A549 (cell line): ENCODE measurements around the gene ADARB2. TPM values are rescaled to one million over a fixed set of nuclear protein-coding genes. Genes with fewer than 3 reads are reported as not detected.

Source experiments
- ATAC-seq, 2 experiments: fragments of 200-7000 bp in 1 of 2; fragments of >200 bp in 1 of 2; cut with Nextera tagmentation in 1 of 2; cut with Tn5 transposase in 1 of 2; 3 replicates each; pipeline versions ENCODE4 v1.8.0 to v1.9.1; 2018 to 2020; ENCODE audit warnings: mild to moderate bottlenecking in 1 of 2, moderate library complexity in 1 of 2
- CTCF ChIA-PET: fragments of 300-600 bp; sonication (Branson Sonifier 250); formaldehyde crosslinking; extraction: SDS; loops from one replicate; lab custom pipeline; 2021; ENCODE audit warnings: antibody characterized with exemption, inconsistent platforms; lab: Yijun Ruan, JAX
- POLR2A ChIA-PET: fragments of 350-600 bp; formaldehyde crosslinking; extraction: SDS; loops from one replicate; lab custom pipeline; 2021; ENCODE audit warnings: antibody characterized with exemption, inconsistent platforms; lab: Yijun Ruan, JAX
- DNase-seq, 2 experiments: peaks; one replicate each; pipeline versions ENCODE4 v3.0.0 to v3.0.0-alpha.2; 2011 to 2016; ENCODE audit warnings: low read depth in 1 of 2, low spot score in 1 of 2
- FAIRE-seq: peaks from 2 replicates; lab custom pipeline; 2011; peaks lifted over from hg19 to GRCh38; lab: Jason Lieb, UNC
- H3K27ac ChIP-seq, 2 experiments: fragments of >200 bp; sonication (Bioruptor Twin); formaldehyde crosslinking; 3 replicates each; pipeline ENCODE4 v1.5.1; 2016 to 2017
- H3K4me1 ChIP-seq: fragments of >200 bp; sonication (Bioruptor Twin); formaldehyde crosslinking; 3 replicates; pipeline ENCODE4 v1.6.1; 2016
- H3K4me2 ChIP-seq: fragments of >200 bp; sonication (Bioruptor Twin); formaldehyde crosslinking; 3 replicates; pipeline ENCODE4 v1.6.1; 2016
- H3K4me3 ChIP-seq: fragments of >200 bp; sonication (Bioruptor Twin); formaldehyde crosslinking; 3 replicates; pipeline ENCODE4 v1.5.1; 2016
- H3K9me3 ChIP-seq: fragments of >200 bp; sonication (Bioruptor Twin); formaldehyde crosslinking; 3 replicates; pipeline ENCODE4 v1.6.1; 2016
- ATOH8 ChIP-seq: fragments of 250-450 bp; sonication (Bioruptor Pico); IDR thresholded peaks from 2 replicates; pipeline ENCODE4 v1.5.0; 2020; ENCODE audit warnings: low read depth, mild to moderate bottlenecking, moderate library complexity
- BHLHE40 ChIP-seq: IDR thresholded peaks from 2 replicates; pipeline ENCODE4 v1.6.1; 2012; ENCODE audit warnings: low read depth, low read length, inconsistent platforms
- CBX2 ChIP-seq: fragments of 200-600 bp; sonication (generic); IDR thresholded peaks from 2 replicates; pipeline ENCODE4 v1.6.1; 2016; ENCODE audit warnings: low read depth, mild to moderate bottlenecking, borderline replicate concordance
- CBX8 ChIP-seq: fragments of 200-600 bp; sonication (generic); IDR thresholded peaks from 2 replicates; pipeline ENCODE4 v1.6.1; 2016
- CHD4 ChIP-seq: fragments of 200-600 bp; sonication (generic); IDR thresholded peaks from 2 replicates; pipeline ENCODE4 v1.6.1; 2016; ENCODE audit warnings: antibody characterized with exemption, mild to moderate bottlenecking, borderline replicate concordance
- CTCF ChIP-seq: fragments of >200 bp; sonication (Bioruptor Twin); formaldehyde crosslinking; IDR thresholded peaks from 3 replicates; pipeline ENCODE4 v1.5.1; 2016
- EHF ChIP-seq: fragments of 250-450 bp; sonication (Bioruptor Pico); IDR thresholded peaks from 2 replicates; pipeline ENCODE4 v1.5.0; 2020; ENCODE audit warnings: mild to moderate bottlenecking
- ELK1 ChIP-seq: fragments of 150-350 bp; IDR thresholded peaks from 2 replicates; pipeline ENCODE4 v1.6.1; 2014; ENCODE audit warnings: low read depth, mild to moderate bottlenecking, low read length
- ESRRA ChIP-seq: fragments of 150-350 bp; IDR thresholded peaks from 2 replicates; pipeline ENCODE4 v1.6.1; 2014; ENCODE audit warnings: mild to moderate bottlenecking, low read length, borderline replicate concordance
- FOSL2 ChIP-seq, 2 experiments: fragments of 450-650 bp in 1 of 2; fragments of >200 bp in 1 of 2; sonication (Bioruptor Twin) in 1 of 2; formaldehyde crosslinking; IDR thresholded peaks; 2 replicates each; pipeline versions ENCODE4 v1.5.0 to v1.6.1; 2016 to 2020; ENCODE audit warnings: mild to moderate bottlenecking in 1 of 2, moderate library complexity in 1 of 2
- FOXS1 ChIP-seq: fragments of 250-450 bp; sonication (Bioruptor Pico); IDR thresholded peaks from 2 replicates; pipeline ENCODE4 v1.5.0; 2020; ENCODE audit warnings: mild to moderate bottlenecking, moderate library complexity
- GATA3 ChIP-seq: IDR thresholded peaks from 2 replicates; pipeline ENCODE4 v1.6.1; 2012; ENCODE audit warnings: borderline replicate concordance
- HDAC2 ChIP-seq: fragments of 200-600 bp; sonication (generic); IDR thresholded peaks from 2 replicates; pipeline ENCODE4 v1.6.1; 2016
- HMGXB4 ChIP-seq: fragments of 250-450 bp; sonication (Bioruptor Pico); IDR thresholded peaks from 2 replicates; pipeline ENCODE4 v1.5.0; 2021; ENCODE audit warnings: mild to moderate bottlenecking, moderate library complexity, borderline replicate concordance
- JUN ChIP-seq, 2 experiments: fragments of >200 bp; sonication (Bioruptor Twin); formaldehyde crosslinking; IDR thresholded peaks; 2 replicates in 1 of 2; 3 replicates in 1 of 2; pipeline ENCODE4 v1.6.1; 2016 to 2017
- JUNB ChIP-seq: fragments of >200 bp; sonication (Bioruptor Twin); formaldehyde crosslinking; IDR thresholded peaks from 2 replicates; pipeline ENCODE4 v1.6.1; 2016
- KDM5A ChIP-seq: fragments of 200-600 bp; sonication (generic); IDR thresholded peaks from 2 replicates; pipeline ENCODE4 v1.6.1; 2016; ENCODE audit warnings: antibody characterized with exemption, mild to moderate bottlenecking
- MAFK ChIP-seq: fragments of 450-650 bp; IDR thresholded peaks from 2 replicates; pipeline ENCODE4 v1.6.1; 2014; ENCODE audit not compliant: partially characterized antibody
- MYC ChIP-seq: IDR thresholded peaks from 2 replicates; pipeline ENCODE4 v1.6.1; 2012; ENCODE audit warnings: mild to moderate bottlenecking, inconsistent platforms, low read length, improper control_type of control experiment, borderline replicate concordance
- NR3C1 ChIP-seq: fragments of >200 bp; sonication (Bioruptor Twin); formaldehyde crosslinking; IDR thresholded peaks from 3 replicates; pipeline ENCODE4 v1.6.1; 2017
- POLR2A ChIP-seq: IDR thresholded peaks from 2 replicates; pipeline ENCODE4 v1.6.1; 2012; ENCODE audit warnings: mild to moderate bottlenecking, low read length
- POLR2AphosphoS2 ChIP-seq: conservative IDR thresholded peaks from 2 replicates; pipeline ENCODE4 v1.6.1; 2012; ENCODE audit warnings: low read length, improper control_type of control experiment, inconsistent platforms
- RAD21 ChIP-seq, 2 experiments: fragments of >200 bp in 1 of 2; sonication (Bioruptor Twin) in 1 of 2; formaldehyde crosslinking in 1 of 2; IDR thresholded peaks in 1 of 2; conservative IDR thresholded peaks in 1 of 2; 2 replicates in 1 of 2; 3 replicates in 1 of 2; pipeline ENCODE4 v1.6.1; 2012 to 2018; ENCODE audit warnings: inconsistent platforms in 1 of 2
- RARB ChIP-seq: fragments of 250-450 bp; sonication (Bioruptor Pico); IDR thresholded peaks from 2 replicates; pipeline ENCODE4 v1.8.0; 2021; ENCODE audit warnings: mild to moderate bottlenecking, moderate library complexity
- RCOR1 ChIP-seq: fragments of 150-350 bp; IDR thresholded peaks from 2 replicates; pipeline ENCODE4 v1.6.1; 2014; ENCODE audit warnings: antibody characterized with exemption, low read length, low read depth
- REST ChIP-seq: fragments of 200-600 bp; sonication (generic); IDR thresholded peaks from 2 replicates; pipeline ENCODE4 v1.6.1; 2016; ENCODE audit warnings: antibody characterized with exemption, mild to moderate bottlenecking, moderate library complexity
- RNF2 ChIP-seq: fragments of 200-600 bp; sonication (generic); IDR thresholded peaks from 2 replicates; pipeline ENCODE4 v1.6.1; 2016; ENCODE audit warnings: low read depth, mild to moderate bottlenecking, antibody characterized with exemption, moderate library complexity, borderline replicate concordance
- SMC3 ChIP-seq: fragments of >200 bp; sonication (Bioruptor Twin); formaldehyde crosslinking; IDR thresholded peaks from 3 replicates; pipeline ENCODE4 v1.6.1; 2018; ENCODE audit warnings: inconsistent platforms
- WGBS: methylation state at CpG from one replicate; pipeline ENCODE4 v1.1.6; 2017; ENCODE audit errors: missing lambda C conversion rate; 5-methylcytosine and 5-hydroxymethylcytosine counted together
- polyA plus RNA-seq, 4 experiments: library from polyadenylated mRNA; depleted of rRNA in 3 of 4; stranded (reverse); fragments of >200 nt; fragmentation: RNase III in 1 of 4; extraction: RNeasy Plus Mini Kit Qiagen cat#74134 plus additional on column Dnase treatment in 1 of 4; gene quantifications; 2 replicates in 3 of 4; 3 replicates in 1 of 4; pipeline ENCODE4 v1.2.3, GENCODE V29; 2011 to 2017

ADARB2 gene
- polyA plus RNA-seq, 2 of the 4 experiments (the other 2 are of a cell fraction): not detected

GRCh38 chr10:1384026-1384425 is 353.3 kb downstream of the ADARB2 start:
- CTCF ChIA-PET: no interaction called here
- no peak overlapping the region for H3K27ac ChIP-seq
- ATAC-seq: no peak
- no peak for TF ChIP-seq GATA3
- TF ChIP-seq ELK1: no peak
- no peak for TF ChIP-seq CBX2
- no peak for TF ChIP-seq REST
- no peak for TF ChIP-seq EHF (CRISPR knock-in tag)
- TF ChIP-seq POLR2A: no peak
- no peak for TF ChIP-seq HMGXB4 (CRISPR knock-in tag)
- no peak for TF ChIP-seq RARB (CRISPR knock-in tag)
- no peak for TF ChIP-seq RAD21 (conservative IDR thresholded peaks at IDR 0.05 in 1 of 2, IDR thresholded peaks at IDR 0.05 in 1 of 2)
- no peak for TF ChIP-seq JUNB
- no peak for TF ChIP-seq HDAC2
- TF ChIP-seq FOXS1: no peak
- TF ChIP-seq POLR2AphosphoS2: no peak
- TF ChIP-seq MAFK: no peak
- no peak for TF ChIP-seq NR3C1
- no peak overlapping the region for H3K4me2 ChIP-seq
- H3K9me3 ChIP-seq: peaks cover 9% of the 10 kb centered on the region; the same call in 1 of the 3 replicates
- no peak for FAIRE-seq
- no peaks in the 10 kb centered on the region for H3K4me1 ChIP-seq
- DNase-seq: no peak
- WGBS: 18% methylated on average over 5 of the region's 5 CpGs
- no peak overlapping the region for H3K4me3 ChIP-seq
- POLR2A ChIA-PET: no interaction called here

- no peak overlapping the region for H3K4me3 ChIP-seq
- H3K9me3 ChIP-seq: peaks cover 9% of the 10 kb centered on the region; the same call in 1 of the 3 replicates
- ChIA-PET POLR2A (no interaction called here), CTCF (no interaction called here)
- FAIRE-seq: no peak
- H3K4me1 ChIP-seq: no peaks in the 10 kb centered on the region
- ATAC-seq: no peak
- DNase-seq: no peak
- WGBS: 14% methylated on average over 10 of the region's 13 CpGs
- TF ChIP-seq SMC3 (no peak), RARB (CRISPR knock-in tag) (no peak), POLR2A (no peak), CBX8 (no peak), KDM5A (no peak), FOSL2 (IDR thresholded peaks at IDR 0.05) (no peak), FOSL2 (CRISPR knock-in tag; IDR thresholded peaks at IDR 0.05) (no peak), RNF2 (no peak), CTCF (no peak), ATOH8 (no peak), JUNB (no peak), CBX2 (no peak), RCOR1 (no peak), BHLHE40 (no peak), HDAC2 (no peak), ESRRA (no peak), JUN (IDR thresholded peaks at IDR 0.05) (no peak), MYC (no peak), CHD4 (no peak)
- H3K27ac ChIP-seq: no peak overlapping the region
- no peak overlapping the region for H3K4me2 ChIP-seq
These were observed 354.6 kb downstream of the ADARB2 start for GRCh38 chr10:1382711-1383110.
